HPDE6-E6E7 (cell line): Measurements from ENCODE around the gene KIF6.
A peak's percentile ranks its signal among the peaks of the same experiment; 100 is the strongest.

ENCODE experiments used
- DNase-seq: peaks from one replicate; pipeline ENCODE4 v3.0.0; 2011; ENCODE audit warnings: missing footprints; ENCODE audit errors: extremely low spot score

The KIF6 gene

GRCh38 chr6:39451831-39452230, 273.4 kb downstream of the KIF6 start:
- no peak for DNase-seq

DNA sequence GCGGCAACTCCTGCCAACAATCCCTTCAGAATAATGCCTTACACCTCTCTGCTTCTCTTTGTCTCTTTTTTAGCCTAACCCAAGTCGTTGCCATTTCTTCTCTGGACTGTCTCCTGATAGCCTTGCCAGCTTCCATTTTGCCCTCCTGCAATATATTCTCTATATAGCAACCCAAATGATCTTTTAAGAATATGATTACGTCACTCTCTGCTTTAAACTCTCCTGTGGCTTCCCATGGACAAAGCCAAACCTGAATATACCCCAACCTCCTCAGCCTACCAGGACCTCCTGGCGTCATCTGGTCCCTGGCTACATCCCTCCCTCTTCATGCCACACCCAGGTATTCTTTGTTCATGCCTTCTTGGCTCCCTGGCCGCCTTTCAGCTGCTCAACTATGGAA, 276.2 kb downstream of the KIF6 start:
- DNase-seq = no peak

DNA sequence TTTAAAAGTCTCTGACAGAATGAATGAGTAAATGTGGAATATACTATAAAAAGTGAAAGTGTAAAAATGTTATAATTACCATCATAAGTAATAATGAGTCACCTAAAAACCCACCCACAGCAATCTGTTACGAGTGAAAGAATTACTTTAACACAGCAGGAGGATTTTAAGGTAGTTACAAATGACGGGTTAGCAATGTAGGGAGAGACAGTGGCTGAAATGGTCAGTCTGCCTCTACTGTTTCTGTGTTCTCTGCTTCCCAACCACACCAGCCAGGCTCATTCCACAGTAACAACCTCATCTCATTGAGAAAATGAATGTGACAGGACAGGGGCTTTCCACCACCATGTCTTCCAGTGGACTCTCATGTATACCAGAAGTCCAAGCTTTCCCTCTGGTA, 278.3 kb downstream of the KIF6 start:
- DNase-seq = no peak

DNA sequence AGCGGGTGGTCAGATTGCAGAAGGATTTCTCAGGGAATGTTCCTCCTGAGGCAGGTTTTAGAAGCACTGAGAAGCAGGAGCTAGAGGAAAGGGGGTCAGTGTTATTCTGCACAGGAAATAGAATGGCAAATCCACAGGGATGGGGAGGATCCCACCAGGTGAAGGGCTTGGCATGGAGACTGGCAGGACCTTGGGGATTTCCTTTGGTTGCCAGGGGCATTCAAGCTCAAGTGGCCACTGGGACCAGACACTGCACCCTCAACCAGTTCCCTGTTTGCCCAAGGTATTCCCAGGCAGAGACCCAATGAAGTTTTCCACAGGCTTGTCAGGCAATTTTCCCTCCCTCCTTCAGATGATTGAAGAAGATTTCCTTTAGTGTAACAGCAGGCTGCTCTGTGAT, 279.5 kb downstream of the KIF6 start:
- DNase-seq = no peak

GRCh38 chr6:39444479-39445019, 280.7 kb downstream of the KIF6 start:
- DNase-seq = no peak

DNA sequence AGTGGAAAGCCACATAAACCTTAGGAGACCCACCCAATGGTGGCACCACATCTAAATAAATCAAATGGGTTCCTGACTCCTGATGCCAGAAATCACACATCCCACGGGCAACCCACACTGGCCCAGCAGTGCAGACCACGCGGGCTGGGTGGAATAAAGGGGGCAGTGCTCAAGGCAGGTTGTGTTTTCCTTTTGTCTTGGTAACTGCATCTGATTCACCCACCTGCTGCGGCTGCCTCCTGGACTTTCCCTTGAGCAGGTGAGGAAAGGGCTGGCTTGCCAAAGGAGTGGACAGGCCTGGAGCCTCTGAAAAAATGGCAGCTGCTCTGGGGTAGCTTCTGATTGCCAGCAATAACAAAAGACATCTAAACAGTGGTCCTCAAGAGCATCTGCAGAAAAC, 283.2 kb downstream of the KIF6 start:
- no peak for DNase-seq

DNA sequence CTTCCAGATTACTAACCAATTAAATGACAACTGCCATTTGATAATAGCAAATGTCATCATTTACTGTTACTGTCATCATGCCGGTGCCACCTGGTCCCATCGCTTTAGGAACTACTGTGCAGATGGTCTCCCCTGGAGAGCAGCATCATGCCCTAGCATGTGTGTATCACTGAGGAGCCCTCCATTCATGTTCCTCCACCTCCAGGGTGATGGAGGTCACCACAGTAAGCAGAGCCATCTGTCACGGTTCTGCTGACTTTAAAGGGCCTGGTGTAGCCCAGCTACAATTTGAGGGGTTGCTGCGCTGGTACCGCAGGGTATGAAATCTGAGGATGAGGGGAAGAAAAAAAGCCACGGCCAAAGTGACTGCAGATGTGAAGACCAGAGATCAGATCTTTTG, 283.9 kb downstream of the KIF6 start:
- DNase-seq = no peak

- no peak for DNase-seq
Measured at GRCh38 chr6:39440039-39440426, 285.2 kb downstream of the KIF6 start.

DNA sequence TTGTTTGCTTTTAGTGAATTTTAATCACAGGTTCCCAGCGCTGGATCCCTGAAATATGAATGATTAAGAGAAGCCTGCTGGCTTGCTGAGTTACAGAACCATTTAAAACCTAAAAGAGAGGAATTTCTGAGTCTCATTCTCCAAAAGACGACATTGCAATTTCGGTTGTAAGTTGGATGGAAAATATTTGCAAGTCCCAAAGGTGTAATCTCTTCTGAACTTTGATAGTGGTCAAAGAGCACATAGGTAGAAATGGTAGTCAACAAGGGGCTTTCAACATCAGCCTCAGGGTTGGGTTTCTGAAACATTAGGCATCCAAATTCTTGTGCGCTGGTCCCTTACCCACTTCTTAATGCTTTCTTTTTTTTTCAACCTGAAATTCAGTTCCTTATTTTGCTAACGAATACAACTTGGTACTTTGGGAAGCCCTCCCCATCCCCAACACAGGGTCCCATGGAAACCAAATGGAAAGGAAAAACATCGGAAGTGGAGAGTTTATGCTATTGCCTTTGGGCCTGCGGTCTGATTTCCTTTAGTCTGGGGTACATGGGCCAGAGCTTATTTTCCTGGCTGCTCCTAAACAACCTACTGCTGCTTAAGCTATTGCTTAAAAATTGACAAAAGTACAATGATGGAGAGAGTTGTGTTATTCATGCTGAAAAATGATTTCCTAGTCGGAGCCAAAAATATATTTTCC, 285.7 kb downstream of the KIF6 start:
- DNase-seq = no peak

GRCh38 chr6:39433630-39434029, 291.6 kb downstream of the KIF6 start:
- DNase-seq = no peak

GRCh38 chr6:39432330-39433025, 292.7 kb downstream of the KIF6 start:
- no peak for DNase-seq

- no peak for DNase-seq
Measured at GRCh38 chr6:39430871-39431523, 294.2 kb downstream of the KIF6 start.

DNA sequence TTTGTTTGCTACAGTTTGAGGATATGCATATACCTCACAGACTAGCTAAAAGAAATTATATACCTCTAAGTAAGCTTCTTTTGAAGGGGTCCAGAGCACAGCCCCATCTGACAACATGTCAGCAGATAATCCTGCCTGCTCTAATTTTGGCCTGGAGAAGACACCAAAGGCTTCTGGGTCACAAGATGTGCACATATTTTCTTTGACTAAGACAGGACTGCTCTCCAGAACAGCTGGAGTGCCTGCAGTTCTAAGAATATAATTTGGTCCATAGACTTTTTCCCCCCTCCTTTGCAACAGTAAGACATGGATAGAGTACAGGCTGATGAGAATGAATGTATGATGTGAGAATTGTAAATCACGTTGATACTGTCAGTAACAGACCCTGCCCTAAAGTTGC, 294.8 kb downstream of the KIF6 start:
- DNase-seq = no peak

DNA sequence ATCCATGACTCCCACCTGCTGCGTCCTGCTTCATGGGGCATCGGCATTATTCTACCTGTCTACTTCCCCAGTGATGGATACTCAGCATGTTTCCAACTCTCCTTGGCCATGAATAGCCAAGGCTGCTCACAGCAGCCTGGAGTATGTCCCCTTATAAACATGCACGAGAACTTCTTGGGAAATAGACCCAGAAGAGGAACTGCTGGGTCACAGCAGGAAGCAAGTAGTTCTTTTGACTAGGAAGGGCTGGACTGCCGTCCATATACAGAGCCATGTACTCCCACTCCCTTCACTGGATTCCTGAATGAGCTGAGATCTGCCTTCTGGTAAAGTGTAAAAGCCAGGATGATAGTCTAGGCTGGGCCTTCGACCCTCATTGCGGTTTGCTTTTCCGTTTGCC, 296.4 kb downstream of the KIF6 start:
- no peak for DNase-seq

DNA sequence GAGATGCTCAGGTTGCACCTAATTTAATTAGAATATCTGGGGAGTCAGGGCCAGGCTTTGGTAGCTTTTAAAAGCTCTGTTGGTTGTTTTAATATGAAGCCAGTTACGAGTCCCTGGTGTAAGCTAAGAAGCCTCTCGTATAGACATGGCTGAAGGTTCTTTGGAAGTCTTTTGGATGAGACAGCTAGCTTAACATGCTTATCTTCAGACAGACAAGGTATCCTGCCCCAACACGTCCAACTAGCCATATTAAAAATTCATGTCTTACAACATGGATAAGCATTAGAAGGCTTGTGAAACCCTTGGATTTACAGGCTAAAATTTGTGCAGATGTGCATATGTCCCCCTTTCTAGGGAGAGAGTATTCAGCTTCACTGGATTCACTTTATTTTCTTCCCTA, 297.1 kb downstream of the KIF6 start:
- DNase-seq = peak; percentile 28

DNA sequence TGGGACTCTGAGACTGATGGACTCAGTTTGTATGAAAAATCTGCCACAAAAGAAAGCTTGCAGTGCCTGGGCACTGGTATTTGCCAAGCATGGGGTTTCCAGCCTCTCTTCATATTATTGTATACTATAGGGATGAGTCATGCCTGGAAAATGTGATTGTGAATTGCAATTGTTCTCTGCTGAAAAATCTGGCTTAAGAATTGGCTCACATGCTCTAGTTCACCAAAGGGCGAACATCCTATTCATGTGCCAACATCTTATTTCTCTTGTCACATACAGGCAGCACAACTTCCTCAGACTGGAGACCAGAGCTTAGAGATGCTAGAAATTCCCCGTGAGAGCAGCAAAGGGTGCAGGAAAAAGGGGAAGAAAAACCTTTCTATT, 299.1 kb downstream of the KIF6 start:
- peak; percentile 61 for DNase-seq

- DNase-seq = no peak
Measured at GRCh38 chr6:39425346-39426072, 299.7 kb downstream of the KIF6 start.

DNA sequence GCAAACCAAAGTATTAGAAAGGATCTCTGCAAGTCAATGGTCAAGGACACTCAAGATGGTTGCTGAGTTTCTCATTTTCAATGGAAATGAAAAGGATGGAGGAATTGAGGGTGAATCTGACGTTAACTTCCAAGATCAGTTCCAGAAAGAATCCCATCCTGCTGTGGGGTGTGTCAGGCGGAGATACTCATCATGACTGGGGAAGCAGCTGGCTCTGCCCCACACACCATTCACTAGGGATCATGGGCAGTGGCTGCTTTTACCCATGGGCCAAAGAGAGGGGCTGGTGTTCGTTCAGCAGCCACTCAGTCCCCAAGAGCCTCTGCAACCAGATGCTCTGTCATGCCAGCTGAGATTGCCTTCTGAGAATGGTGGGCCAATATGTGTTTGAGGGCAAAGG, 300.4 kb downstream of the KIF6 start:
- DNase-seq = no peak

DNA sequence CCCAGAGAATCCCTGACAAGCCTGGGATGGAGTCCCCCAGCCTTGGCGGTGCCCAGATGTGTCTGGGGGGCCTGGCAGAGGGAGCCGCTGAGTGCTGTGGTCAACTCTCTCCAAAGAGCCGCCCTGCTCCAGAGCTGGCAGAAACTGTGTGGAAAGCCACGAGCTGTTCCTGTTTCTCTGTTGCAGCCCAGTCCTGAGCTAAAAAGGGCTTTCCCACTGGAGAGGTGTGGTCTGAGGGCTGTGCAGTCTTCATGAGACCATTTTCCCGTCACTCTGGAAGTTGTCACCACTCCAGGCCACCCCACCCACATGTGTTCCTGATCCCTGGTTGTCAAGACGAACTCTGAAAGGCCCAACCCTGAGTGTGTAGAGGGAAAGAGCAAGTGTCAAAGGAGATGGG, 303.0 kb downstream of the KIF6 start:
- DNase-seq = no peak

- no peak for DNase-seq
Measured at GRCh38 chr6:39421383-39422225, 303.6 kb downstream of the KIF6 start.
